Right lobe of liver (tissue), 4 donors: Measurements from ENCODE around the gene TBC1D5.

Experiments used
- POLR2A ChIP-seq: fragments of 450-650 bp; IDR thresholded peaks from one replicate; pipeline ENCODE4 v1.6.1; 2017; ENCODE audit warnings: antibody characterized with exemption, mild to moderate bottlenecking
- TF ChIP-seq, protein P1 (sequence below), 4 donors: fragments of 200-600 bp in 3 of 4; fragments of 450-650 bp in 1 of 4; IDR thresholded peaks; one replicate each; pipeline versions ENCODE4 v1.5.1 to v1.8.0; 2016 to 2022; ENCODE audit warnings: antibody characterized with exemption in 4 of 4, mild to moderate bottlenecking in 2 of 4
- donor health status: DM: no; HTN: no; CAD: no.
- donor health status: DM: no; HTN: no; CAD: no.
- donor health status: DM: no; HTN: yes; CAD: no.

DNA sequence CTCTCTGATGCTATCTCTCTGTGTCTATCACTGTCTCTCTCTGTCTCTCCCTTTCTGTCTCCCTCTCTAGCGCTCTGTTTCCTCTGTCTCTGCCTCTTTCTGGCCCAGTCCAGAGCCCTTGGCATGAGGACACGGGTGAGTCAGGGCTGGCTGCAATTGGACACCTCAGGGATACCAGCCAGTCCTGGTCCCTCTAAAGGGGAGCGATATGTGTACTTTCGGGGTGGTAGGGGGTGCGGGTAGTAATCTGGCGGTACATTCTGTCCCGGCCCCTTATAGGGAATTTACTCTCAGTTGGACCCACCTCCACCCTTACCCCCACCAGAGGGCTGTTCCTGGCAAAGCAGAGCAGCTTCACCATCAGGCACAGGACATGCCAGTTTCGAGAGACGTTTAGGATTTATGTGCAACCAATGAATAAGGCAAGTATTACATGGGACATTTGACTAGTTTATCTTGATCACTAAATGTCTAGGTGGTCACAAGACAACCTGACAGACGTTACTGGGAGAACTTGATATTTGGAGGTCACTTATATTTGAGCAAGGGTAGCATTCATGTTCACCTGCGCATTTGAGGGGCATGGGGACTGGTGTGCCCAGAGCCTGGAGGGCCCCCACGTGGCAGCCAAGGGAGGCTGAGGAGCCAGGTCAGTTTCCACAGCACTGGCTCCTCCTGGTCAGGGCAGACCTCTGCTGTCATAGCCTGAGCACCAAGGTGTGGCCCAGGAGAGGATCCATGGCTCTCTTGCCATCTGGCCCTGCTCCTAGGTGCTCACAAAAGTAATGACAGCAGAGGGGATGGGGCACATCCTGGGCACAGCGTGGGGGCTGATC, 601.5 kb downstream of the TBC1D5 start:
- TF ChIP-seq, protein P1, sequence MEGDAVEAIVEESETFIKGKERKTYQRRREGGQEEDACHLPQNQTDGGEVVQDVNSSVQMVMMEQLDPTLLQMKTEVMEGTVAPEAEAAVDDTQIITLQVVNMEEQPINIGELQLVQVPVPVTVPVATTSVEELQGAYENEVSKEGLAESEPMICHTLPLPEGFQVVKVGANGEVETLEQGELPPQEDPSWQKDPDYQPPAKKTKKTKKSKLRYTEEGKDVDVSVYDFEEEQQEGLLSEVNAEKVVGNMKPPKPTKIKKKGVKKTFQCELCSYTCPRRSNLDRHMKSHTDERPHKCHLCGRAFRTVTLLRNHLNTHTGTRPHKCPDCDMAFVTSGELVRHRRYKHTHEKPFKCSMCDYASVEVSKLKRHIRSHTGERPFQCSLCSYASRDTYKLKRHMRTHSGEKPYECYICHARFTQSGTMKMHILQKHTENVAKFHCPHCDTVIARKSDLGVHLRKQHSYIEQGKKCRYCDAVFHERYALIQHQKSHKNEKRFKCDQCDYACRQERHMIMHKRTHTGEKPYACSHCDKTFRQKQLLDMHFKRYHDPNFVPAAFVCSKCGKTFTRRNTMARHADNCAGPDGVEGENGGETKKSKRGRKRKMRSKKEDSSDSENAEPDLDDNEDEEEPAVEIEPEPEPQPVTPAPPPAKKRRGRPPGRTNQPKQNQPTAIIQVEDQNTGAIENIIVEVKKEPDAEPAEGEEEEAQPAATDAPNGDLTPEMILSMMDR (IDR thresholded peaks at IDR 0.05) = no peak
- no peak for TF ChIP-seq POLR2A
